GM19463 (cell line): Measurements from ENCODE around the gene TTC27.
"Not testable (repeated sequence)": the region's sequence is repeated elsewhere in the genome, so short reads cannot be mapped to it uniquely, and the experiment has no call there.

ENCODE experiments used
- ATAC-seq: cut with Tn5 transposase; IDR thresholded peaks from one replicate; pipeline ENCODE4 v1.9.1; 2021; ENCODE audit warnings: mild to moderate bottlenecking, moderate library complexity; ENCODE audit not compliant: unreplicated experiment

TTC27 gene

DNA sequence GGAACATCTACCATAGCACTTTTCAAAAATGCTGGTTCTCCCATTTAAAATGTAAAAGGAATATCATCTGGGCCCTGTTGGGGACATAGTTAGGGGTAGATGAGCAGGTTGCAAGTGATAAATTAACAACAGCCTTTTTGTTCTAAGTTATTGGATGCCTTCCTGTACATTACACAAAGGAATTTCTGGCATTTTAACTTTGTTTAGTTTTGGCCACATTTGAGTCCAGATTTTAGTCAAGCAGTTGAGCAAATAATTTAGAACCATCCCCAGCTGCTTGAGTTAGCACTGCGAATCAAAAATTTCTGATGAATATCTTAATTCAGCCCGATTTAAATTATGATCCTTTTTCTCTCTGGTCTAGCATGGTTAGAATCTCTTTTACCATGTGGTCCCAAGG lies 124.4 kb downstream of the TTC27 start:
- ATAC-seq: no peak

DNA sequence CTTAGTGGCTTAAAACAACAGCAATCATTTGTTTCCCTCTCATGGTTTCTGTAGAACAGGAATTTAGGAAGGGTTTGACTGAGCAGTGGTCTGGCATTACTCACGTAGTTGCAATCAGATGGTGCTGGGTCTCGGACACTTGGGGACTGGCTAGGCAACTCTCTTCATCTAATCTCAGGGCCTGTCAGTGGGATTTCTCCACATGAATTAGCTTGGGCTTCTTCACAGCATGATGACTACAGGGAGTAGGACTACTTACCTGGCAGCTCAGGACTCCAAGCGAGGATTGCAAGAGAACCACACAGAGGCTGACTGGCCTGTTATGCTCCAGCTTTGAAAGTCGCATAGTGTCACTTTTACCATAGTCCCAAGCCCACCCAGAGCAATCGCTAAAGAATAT lies 125.1 kb downstream of the TTC27 start:
- ATAC-seq: no peak

DNA sequence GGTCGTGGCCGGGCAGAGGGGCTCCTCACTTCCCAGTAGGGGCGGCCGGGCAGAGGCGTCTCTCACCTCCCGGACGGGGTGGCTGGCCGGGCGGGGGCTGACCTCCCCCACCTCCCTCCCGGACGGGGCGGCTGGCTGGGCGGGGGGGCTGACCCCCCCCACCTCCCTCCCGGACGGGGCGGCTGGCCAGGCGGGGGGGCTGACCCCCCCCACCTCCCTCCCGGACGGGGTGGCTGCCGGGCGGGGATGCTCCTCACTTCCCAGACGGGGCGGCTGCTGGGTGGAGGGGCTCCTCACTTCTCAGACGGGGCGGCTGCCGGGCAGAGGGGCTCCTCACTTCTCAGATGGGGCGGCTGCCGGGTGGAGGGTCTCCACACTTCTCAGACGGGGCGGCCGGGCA lies 126.8 kb downstream of the TTC27 start:
- ATAC-seq: not testable (repeated sequence)

DNA sequence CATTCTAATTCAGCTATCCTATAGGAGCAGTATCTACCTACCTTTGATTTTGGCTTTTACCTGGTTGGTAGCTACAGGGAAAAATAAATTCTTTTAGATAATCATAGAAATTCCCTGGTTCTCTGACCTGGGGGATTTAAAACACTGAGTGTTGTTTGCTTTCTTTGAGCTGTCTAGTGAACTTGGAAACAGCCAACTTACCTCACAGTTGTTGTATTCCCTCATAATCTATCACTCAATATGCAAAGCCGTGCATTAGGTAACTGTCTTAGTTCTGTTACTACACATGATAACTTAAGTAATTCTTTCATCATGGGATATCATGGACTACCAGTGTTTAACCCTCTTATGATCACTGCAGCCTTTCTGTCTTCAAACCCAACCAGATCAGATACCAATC lies 127.8 kb downstream of the TTC27 start:
- ATAC-seq: no peak

DNA sequence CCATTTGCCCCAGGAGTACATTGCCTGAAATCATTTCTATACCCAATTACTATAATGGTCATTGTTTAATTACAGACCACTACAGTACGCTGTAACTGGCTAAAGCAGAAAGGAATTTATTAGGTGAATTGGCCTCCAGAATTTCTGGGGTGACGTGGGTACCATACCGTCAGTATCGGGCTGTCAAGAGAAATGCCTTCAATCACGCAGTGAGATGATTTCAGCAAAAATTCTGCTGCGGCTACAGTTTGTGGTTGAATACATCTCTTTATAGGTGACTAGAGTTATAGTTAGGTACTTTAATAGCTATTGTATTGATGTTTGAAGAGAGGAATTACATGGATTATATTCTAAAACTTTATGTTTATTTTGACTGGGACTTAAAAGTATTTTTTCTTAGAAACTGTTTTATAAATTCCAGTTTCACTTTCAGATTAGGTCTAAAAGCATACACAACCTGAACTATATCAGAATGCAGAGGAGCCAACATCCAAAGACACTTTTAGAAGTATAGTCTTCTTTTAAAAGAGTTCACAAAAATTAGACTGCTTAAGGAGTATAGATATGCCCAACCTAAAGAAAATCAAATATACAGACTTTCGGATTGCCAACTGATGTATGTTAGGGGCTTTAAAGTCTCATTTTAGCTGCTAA lies 128.4 kb downstream of the TTC27 start:
- no peak for ATAC-seq

DNA sequence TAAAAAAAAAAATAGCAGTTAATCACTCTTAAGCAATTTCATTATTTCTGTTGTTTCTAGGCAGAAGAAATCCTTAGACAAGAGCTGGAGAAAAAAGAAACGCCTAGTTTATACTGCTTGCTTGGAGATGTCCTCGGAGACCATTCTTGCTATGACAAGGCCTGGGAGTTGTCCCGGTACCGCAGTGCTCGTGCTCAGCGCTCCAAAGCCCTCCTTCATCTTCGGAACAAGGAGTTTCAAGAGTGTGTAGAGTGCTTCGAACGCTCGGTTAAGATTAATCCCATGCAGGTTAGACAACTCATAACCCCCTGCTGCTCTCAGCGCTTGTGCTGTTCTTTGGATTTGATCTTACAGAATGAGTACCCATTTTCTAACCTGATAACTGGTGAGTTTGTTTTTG lies 130.4 kb downstream of the TTC27 start:
- ATAC-seq: no peak

DNA sequence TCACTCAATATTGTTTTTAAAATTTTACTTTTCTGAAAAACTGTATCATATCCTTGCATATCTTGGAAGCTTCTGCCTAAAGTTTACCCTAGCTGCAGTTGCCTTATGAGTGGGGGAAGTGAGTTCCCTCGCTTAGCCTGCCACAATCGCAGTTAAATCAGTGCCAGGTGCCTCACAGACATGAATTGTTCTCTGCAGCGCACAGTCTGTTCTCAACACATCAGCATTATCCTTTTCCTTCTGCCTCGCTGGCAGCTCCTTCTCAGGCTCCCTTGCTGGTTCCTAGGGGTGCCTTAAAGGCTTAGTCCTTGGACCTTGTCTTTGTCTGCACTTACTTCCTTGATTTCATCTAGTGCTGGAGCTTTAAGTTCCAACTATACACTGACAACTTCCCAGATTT lies 132.8 kb downstream of the TTC27 start:
- ATAC-seq: no peak

DNA sequence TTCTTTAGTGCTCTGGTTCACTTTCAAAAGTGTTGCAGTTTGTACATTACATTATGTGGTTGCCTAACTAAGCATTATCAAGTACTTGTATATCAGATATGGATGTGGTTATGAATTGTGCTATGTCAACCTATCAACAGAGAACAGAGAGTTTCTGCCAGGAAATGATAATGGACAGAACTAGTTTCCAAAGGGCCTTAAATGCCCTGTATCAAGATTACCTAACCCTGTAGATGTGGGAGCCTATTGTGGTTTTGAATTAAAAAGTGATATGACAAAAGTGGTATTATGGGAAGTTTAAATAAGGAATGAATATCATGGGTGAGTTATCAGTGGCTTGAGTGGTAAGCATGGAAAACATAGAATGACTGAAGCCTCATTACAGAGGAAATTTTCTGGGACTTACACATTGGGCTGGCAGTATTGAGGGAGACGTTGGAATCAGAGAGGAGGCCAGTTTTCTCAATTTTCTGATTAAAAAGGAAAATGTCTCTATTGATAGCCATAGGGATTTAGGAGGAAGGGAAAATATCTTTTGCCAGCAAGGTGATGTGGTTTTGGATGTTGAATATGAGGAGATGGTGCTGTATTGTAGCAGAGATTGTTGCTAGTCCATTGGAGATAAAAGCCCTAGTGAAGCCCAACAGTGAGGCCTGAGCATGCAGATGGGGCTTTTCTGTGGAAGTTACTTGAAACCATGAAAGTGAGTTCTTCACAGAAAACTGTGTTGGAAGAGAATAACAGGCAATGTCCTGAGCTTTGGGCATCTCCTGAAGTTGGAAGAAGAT lies 140.7 kb downstream of the TTC27 start:
- ATAC-seq: no peak

DNA sequence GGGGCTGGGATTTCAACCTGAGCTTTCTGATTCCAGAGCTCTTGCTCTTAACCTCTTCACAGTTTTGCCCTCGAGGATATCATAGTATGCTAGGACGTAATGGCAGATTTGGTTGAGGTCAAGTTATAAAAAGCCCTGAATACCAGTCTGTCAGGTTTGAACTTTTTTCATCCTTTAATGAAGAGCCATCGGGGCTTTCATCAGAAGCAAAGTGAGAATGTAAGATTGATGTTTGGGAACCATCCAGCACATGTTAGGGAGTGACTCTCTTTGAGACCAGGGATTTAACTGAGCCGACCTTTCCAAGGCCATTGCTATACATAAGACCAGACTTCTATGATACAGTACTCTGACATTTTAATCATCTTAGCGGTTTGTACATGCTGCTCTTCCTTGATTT lies 142.5 kb downstream of the TTC27 start:
- no peak for ATAC-seq

DNA sequence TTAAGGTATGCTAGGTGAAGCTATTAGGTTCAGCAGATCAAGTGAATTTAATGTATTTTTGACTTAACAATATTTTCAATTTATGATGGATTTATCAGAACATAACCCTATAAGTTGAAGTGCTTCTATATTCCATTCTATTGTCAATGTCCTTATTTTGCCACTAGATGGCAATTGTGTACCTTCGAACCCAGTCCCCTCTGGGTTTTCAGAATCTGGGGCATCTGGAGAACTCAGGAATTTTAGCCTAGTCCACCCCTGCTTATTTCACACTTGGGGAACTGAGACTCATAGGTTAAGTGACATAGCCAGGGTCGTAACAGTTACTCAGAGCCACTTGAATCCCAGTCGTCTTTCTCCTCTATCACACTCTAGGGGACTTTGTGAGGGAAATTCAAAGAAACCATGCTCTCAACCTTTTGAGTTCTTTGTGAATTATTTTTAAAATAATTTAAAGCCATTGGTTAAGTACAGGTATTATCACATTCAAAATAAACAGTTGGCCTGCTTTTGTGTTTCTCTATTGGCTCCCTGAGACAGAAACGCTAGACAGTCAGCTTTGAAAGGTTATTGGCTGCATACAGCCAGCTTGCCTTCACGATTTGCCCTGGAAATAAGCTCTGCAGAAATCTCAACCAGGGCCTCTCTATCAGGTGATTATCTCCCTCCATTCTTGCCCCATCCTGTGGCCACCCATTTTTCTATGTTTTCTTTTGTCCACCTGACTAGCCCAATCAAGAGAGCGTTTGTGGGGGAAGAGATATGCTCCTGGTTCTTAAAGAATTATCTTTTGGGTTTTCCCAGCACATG lies 145.0 kb downstream of the TTC27 start:
- peak; percentile 47 for ATAC-seq

DNA sequence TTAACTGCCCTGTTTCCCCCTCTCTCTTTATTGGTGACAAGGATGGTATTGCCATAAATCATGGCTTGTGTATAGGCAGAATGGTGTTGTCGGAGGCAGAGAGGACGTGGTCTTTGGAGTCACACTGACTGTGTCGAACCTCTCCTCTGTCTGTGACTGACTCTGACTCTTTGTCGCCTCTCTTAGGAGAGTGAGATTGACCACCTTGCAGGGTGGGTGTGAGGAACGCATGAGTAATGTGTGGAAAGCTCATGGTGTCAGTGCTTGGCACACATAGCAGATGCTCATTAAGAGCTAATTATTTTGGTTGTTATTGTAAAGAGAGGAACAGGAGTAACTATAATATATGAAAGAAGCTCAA lies 145.6 kb downstream of the TTC27 start:
- no peak for ATAC-seq

DNA sequence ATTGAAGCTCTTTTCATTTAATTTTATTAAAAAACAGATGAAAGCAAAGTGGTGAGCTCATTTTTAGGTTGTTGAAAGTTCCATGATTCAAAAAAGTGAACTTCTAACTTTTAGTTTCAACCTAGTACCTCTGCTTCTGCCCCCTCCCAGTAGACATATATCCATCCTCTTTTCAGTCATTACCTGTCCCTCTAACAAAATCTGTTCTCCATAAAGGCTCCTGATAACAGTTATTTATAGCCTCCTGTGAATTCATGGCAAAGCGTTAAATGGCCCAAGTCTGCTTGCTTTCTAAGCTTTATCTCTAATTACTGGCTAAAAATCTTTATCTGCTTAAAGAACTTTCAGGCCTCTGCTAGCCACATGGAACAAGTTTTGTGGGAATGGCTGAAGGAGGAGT lies 148.1 kb downstream of the TTC27 start:
- no peak for ATAC-seq

DNA sequence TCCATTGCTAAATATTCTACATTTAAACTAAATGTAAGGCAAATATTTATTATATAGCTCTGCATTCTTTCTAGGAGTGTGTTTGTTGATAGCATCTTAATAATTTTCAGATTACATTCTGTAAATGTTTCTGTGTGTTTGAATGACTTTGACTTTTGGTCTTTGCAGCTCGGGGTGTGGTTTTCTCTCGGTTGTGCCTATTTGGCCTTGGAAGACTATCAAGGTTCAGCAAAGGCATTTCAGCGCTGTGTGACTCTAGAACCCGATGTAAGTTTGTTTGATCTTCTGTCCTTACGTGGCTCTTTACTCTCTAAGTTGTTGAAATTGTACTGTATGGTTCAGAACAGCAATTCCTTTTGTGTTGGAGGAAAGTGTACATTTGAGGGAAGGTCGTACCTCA lies 149.9 kb downstream of the TTC27 start:
- no peak for ATAC-seq

DNA sequence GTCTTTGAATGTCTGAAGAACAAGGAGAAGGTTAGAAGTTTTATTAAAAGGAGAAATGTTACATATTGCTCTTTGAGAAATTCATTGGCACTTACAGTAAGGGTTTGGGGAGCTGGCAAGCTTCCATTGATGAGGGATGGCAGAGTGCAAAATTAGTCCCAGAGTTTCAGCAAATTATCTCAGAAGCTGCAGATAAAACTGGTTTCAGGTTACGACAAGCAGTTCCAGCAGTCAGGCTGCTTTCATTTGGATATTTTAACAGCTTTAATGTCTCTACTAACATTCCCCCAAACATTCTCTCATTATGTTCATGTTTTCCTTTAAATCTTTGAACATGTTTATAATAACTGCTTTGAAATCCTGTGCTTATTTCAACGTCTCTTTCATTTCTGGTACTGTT lies 153.1 kb downstream of the TTC27 start:
- no peak for ATAC-seq

DNA sequence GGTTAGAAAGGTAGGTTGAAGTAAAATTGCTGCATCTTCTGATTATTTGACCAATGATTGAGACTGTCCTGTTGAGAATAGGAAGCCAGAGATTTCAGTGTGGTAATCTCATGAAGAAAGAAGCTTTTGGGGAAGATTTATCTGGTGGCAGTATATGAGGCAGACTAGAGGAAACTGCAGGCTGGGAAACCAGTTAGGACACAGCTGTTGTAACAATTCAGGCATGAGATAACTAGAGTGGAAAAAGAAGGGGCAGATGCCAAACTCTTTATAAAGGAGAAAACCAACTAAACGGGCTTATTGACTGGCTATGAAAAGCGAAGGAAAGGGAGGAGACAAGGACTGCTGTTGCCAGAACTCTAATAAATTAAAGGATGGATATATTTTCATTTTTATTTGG lies 155.6 kb downstream of the TTC27 start:
- ATAC-seq: no peak

DNA sequence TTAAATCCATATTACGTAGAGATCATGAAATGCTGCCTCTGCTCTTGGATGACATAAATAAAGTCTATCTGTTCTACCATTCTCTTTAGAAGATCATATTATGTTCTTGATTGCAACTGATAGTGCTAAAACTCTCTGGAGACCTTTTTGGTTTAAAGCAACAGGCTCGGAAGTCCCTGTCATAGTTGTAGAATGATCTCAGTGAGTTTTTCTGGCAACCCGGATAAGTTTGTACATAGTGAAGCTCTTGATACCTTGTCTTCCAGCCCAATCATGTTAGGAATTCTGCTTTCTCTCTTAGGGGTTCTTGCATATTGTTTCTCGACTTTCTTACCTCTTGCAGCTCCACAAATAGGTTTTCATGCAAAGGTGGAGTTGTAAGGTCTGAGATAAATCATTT lies 156.1 kb downstream of the TTC27 start:
- no peak for ATAC-seq

DNA sequence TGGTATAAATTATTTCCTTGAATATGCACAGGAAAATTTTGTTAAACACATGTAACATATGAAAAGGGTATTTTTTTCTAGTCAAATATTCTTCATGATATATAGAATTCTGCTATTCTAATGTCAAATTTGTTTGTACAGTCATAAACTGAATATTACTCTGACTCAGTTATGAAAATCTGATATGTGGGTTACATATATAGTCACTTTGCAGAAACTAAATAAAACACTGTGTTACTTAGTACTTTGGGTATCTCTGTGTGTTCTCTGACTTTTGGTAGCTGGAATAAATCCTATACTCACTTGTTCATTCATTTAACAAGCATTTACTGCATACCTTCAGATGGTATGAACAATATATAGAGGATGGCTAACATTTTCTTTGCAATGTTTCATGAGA lies 159.4 kb downstream of the TTC27 start:
- ATAC-seq: no peak

DNA sequence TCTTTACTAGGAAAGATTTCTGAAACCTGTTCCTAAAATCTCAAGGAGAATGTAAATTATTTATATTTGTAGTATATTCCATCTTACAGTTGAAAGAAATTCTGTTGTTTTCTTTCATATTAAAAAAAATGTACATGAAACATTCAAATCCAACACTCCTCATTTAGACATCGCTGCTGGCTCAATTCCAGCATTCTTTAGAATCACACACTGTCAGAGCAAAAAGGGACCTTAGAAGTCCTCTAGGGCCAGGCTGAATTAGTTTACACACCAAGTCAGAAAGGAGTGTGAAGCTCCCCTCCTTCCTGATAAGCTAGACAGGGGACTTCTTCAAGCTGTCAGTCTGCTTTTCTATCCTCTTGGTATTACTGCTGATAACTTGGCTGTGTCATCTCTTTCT lies 160.3 kb downstream of the TTC27 start:
- ATAC-seq: no peak

DNA sequence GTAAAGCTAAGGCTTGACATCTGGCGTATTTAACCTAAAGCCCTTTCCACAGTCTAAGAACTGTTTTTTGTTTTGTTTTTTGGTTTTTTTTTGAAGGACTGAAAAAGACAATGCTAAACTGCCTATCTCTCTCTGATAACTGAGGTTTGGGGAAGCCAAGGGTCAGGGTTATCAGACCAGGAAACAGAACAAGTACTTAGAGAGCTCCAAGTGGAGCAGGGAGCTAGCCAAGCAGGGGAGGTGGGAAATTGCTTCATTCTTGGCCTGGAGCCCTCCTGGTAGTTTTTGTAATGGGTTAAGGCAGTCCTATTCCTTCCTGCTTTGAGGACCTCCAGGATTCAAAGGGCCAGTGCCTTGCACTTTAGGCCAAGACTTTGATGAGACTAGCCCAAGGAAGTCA lies 164.6 kb downstream of the TTC27 start:
- ATAC-seq: no peak

DNA sequence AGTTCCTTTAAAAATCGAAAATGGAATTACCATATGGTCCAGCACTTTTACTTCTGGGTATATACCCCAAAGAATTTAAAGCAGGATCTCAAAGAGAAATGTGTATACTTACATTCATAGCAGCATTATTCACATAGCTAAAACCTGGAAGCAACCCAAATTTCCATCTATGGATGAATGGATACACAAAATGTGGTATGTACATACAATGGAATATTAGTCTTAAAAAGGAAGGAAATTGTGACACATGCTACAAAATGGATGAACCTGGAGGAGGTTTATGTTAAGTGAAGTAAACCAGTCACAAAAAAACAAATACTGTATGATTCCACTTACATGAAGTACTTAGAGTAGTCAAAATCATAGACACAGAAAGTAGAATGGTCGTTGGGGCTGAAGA lies 171.0 kb downstream of the TTC27 start:
- ATAC-seq: no peak

DNA sequence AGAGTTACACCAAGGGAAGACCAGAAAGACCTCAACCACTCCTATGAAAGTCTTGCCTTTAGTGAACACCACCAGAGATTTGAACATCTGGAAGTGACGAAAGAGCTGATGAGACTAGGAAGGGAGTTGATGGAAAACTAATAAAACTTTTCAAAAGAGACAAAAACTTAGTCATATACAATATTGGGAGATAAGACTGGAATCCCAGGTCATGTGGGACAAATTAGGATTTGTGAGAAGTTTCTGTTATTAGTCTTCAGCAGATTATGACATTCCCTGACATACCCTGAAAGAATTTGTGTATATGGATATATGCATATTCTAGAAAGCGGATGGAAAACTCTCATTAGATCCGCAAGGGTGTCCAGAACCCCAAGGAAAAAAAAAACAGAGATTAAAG lies 173.9 kb downstream of the TTC27 start:
- no peak for ATAC-seq

DNA sequence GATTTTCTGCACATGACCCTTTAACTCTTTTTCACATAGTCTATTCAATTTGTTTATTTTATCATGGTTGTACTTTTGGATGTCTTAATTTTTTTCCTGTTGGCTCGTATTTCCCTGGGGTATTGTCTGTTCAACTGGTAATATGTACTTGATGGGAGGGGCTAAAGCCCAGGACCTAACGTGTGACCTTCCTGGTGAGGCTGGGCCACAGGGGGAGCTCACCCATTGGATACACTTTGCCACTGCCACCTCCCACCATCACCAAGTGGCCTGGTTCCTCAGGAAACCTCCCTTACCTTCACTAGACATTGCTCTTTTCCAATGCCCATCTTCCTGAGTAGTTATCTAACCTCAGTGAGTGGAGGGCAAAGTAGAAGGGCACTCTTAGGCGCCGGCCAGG lies 175.0 kb downstream of the TTC27 start:
- ATAC-seq: no peak
